ENCODE measurements around the gene FALEC.
"Not testable (repeated sequence)": the region's sequence is repeated elsewhere in the genome, so short reads cannot be mapped to it uniquely, and the experiment has no call there.

DNA sequence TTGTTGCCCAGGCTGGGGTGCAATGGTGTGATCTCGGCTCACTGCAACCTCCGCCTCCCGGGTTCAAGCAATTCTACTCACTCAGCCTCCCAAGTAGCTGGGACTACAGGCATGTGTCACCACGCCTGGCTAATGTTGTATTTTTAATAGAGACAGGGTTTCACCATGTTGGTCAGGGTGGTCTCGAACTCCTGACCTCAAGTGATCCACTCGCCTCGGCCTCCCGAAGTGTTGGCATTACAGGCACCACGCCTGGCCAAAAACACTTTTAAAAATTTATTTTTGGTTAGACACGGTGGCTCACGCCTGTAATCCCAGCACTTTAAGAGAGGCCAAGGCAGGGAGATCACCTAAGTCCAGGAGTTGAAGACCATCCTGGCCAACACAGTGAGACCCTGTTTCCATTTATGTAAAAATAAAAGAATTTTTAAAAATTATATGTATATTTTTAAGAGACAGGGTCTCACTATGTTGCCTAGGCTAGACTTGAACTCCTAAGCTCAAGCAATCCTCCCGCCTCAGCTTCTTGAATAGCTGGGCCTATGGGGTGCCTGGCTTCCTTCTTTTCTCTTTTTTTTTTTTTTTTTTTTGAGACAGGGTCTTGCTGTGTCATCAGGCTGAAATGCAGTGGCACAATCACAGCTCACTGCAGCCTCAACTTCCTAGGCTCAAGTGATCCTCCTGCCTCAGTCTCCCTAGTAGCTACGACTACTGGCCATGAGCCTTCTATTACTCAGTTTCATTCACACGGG is 49.9 kb downstream of the FALEC start:
- TF ChIP-seq, protein P1, sequence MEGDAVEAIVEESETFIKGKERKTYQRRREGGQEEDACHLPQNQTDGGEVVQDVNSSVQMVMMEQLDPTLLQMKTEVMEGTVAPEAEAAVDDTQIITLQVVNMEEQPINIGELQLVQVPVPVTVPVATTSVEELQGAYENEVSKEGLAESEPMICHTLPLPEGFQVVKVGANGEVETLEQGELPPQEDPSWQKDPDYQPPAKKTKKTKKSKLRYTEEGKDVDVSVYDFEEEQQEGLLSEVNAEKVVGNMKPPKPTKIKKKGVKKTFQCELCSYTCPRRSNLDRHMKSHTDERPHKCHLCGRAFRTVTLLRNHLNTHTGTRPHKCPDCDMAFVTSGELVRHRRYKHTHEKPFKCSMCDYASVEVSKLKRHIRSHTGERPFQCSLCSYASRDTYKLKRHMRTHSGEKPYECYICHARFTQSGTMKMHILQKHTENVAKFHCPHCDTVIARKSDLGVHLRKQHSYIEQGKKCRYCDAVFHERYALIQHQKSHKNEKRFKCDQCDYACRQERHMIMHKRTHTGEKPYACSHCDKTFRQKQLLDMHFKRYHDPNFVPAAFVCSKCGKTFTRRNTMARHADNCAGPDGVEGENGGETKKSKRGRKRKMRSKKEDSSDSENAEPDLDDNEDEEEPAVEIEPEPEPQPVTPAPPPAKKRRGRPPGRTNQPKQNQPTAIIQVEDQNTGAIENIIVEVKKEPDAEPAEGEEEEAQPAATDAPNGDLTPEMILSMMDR (IDR thresholded peaks at IDR 0.05; ENCODE audit: low read depth, low read length) = not testable (repeated sequence)
- not testable (repeated sequence) for TF ChIP-seq POLR2A (IDR thresholded peaks at IDR 0.05; ENCODE audit: extremely low read depth, insufficient read length); MYC (IDR thresholded peaks at IDR 0.05; ENCODE audit: low read depth, low read length)
- TF ChIP-seq, protein P2, sequence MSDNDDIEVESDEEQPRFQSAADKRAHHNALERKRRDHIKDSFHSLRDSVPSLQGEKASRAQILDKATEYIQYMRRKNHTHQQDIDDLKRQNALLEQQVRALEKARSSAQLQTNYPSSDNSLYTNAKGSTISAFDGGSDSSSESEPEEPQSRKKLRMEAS (IDR thresholded peaks at IDR 0.05; ENCODE audit: low read depth, low read length) = not testable (repeated sequence)

Data from NB4 (cell line).